LNCAP (cell line): Measurements from ENCODE around the gene PPIL1.

Experiments used
- CTCF ChIP-seq: fragments of 450-650 bp; IDR thresholded peaks from 2 replicates; pipeline ENCODE4 v1.5.1; 2017; ENCODE audit warnings: mild to moderate bottlenecking

PPIL1 gene

GRCh38 chr6:36825994-36826393, 48.6 kb downstream of the PPIL1 start:
- no peak for TF ChIP-seq CTCF

DNA sequence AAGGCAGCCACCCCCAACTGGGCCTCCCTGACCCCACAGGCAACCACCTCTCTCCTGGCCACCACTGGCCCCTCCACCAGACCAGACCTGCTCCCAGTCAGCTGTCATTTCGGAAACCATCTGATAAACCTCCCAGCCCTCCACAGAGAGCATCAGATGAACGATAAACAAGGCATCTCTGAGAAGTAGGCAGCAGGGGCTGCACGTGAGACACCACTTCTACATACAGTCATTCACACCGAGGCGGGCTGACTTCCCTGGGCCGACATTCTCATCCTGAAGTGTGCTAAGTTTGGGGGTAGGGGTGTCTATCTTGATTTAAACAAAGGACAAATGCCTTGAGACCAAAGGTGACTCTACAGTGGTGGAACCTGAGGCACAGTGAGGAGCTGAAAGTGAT, 49.2 kb downstream of the PPIL1 start:
- no peak for TF ChIP-seq CTCF

- TF ChIP-seq CTCF = no peak
These were observed 50.4 kb downstream of the PPIL1 start for GRCh38 chr6:36824253-36824652.

DNA sequence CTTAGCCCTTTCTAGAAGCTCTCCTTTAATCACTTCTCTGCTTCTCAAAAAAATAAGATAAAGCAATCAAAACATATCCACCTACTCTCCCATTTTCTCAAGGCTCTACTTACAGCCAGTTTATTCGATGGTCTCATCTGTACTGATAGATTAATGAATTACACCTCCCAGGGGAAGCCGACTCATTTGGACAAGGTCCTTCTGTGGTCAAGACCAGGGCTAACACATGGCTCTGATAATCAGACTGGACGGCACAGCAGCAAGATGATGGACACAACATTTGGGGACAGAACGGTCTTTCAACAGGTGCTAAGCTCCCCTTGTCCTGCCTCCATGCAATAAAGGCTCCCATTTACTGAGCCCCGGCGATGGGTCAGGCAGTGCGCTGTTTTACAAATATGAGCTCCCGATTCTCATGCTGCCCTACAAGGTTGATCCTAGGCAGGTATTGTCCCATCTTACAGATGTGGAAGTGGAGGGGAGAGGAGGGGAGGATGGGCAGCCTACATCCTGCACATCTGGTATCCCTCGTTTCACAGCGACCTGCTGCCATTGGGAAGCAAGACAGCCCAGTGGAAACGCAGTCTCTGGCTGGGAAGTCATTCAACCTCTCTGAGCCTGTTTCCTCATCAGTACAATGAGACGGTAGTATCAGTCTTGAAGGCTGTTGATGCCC, 51.0 kb downstream of the PPIL1 start:
- TF ChIP-seq CTCF = no peak

DNA sequence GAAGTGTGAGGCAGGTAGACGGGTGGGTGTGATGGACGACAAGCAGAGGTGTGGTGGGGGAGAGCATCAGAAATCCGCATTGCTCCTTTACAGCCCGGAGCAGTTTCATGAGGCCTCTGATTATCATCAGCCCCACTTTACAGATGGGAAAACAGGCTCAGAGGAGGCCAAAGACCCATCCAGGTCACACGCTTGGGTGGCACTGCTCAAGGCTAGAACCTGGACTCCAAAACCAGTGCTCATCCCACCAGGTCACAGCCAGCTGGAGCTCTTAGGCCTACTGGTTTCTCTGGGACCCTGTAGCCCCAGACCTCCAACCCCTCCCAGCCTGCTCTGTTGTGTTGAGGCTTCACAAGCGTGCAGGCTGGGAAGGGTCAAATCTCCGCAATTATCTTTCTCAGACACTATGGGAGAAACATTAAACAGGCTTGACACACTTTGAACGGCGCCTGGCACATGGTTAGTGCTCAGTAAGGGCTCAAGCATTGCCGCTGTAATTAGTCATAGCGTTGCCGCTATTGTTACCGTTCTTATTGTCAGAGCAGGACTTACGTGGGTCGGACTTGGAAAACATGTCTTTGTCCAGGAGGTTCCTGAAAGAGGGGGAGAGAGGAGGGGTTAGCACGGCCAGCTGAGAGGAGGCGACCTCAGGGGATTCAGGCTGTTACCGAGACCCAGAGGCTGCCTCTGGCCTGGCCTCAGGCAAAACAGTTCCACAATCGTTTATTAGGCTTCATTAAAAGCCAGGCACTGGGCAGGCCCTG, 51.9 kb downstream of the PPIL1 start:
- TF ChIP-seq CTCF = no peak

GRCh38 chr6:36821581-36822335, 52.8 kb downstream of the PPIL1 start:
- no peak for TF ChIP-seq CTCF

- no peak for TF ChIP-seq CTCF
These were observed 53.7 kb downstream of the PPIL1 start for GRCh38 chr6:36820700-36821580.
